ENCODE results near the gene RNF38.
"Not testable (repeated sequence)": the region's sequence is repeated elsewhere in the genome, so short reads cannot be mapped to it uniquely, and the experiment has no call there.

RNF38 gene

DNA sequence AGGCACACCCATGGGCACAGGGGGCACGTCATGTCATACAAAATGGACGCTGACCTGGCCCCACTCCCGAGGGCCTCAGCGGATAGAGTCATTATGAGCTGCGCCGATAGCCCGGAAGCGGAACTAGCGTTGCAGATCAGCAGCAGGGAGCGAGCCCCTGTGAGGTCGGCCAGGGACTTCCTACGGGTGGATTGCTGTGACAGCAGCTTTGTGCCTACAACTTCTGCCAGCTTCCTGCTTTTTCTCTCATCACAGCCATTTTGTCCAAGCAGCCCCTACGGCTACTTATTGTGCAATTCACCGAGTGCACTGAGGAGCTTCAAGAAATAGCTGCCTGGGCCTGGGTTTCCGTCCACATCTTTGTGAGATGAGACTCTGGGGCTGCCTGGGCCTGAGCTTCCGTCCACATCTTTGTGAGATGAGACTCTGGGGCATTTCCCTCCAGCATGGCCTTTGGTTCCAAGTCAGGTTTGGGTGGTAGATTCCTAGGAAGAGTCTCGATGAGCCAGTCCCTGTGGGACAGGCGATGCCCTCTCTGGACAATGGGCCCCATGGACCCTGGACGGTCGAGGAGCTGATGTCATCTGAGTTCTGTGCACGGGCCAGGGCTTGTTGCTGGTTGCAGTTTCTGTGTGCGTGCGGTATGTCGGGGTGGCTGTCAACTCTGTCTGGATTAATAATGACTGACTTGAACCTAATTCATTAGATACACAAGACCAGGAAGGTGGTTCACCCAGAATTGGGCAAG is 74.8 kb downstream of the RNF38 start:
- no peak for DNase-seq

DNA sequence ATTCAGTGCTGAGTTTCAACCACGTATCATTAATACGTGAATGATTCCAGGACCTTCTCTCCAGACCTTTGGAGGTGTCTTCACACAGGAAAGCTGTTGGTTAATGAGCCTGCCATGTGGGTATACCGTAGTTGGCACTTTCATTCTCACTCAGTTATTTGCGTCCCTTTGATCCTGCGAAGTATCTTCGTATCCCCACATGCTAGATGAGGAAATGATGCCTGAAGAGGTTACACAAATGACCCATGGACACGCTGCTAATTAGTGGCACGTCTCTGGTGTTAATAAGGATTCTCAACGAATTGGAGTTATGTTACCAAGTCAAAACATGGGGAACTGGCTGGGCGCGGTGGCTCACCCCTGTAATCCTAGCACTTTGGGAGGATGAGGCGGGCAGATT is 76.1 kb downstream of the RNF38 start:
- no peak for DNase-seq

DNA sequence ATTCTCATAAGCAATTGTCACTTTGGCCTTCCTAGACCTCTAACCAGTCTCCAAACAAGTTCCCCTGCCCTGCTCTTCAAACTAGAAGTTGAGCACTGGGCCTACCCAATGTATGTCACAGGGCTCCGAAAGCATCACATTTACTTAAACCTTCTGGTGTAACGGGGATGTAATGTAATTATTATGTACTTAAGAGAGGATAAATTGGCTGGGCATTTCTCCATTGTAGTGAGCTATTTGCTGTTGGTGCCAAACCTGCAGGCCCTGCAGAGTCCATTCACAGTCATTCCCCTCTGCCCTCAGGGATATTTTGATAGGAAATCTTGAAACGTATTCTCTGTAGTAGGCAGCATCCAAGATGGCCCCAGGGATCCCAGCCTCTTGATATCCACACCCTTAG is 77.6 kb downstream of the RNF38 start:
- DNase-seq: no peak

DNA sequence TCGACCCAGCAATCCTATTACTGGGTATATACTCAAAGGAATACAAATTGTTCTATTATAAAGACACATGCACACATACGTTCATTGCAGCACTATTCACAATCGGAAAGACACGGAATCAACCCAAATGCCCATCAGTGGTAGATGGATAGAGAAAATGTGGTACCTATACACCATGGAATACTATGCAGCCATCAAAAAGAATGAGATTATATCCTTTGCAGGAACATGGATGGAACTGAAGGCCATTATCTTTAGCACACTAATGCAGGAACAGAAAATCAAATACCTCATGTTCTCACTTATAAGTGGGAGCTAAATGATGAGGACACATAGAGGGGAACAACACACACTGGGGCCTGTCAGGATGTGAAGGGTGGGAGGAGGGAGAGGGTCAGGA is 78.2 kb downstream of the RNF38 start:
- not testable (repeated sequence) for DNase-seq

DNA sequence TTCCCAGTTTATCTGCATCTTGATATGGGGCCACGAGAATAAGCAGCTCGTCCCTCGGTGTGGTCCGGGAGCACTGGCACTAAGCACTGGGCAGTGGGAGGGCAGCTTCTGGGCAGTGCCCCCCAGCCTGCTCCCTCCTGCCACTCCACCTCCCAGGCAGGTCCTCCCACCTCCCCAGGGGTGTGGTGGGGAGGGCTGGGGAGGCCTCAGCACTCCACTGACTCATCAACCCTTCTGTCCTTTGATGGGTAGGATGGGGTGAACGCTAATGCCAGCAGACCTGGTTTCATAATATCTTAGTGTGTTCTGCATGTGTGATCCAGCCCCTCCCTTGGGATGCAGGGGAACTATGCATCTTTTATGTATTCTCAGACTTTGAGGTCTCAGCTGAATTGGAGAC is 79.6 kb downstream of the RNF38 start:
- no peak for DNase-seq

DNA sequence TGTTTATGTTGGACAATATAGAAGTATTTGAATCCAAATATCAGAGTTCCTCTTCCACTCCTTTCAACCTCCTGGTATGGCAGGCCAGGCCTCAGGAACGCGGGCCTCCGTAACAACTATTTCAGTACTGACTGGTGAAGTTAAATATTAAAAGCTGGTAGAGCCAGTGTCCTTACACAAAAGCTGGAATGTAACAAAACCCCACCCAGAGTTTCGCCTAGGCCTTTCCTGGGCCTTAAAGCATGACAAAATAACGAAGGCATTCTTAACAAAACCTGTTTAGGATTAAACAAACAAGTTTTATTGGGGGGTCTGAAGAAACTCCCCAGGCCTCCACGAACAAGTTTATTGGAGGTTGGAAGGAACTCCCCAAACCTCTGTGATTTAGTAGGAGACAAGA is 80.3 kb downstream of the RNF38 start:
- DNase-seq: no peak

DNA sequence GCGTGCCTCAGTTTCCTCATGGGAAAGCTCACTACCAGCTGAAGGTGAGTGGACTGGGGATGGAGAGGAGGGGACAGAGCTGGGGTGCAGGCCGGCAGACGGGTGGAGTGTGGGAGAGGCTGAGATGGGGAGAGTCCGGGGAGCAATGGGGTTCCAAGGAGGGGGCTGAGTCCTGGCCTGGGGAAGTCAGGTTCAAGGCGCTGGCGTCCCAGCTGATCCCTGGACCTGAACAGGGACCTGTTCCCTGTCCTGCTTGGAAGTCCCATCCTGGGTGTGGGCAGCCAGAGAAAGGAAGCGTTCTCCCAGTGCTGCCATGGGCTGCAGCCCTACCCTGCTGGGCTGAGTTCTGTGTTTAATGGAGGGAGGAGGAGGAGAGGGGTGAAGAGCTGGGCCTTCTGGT is 80.9 kb downstream of the RNF38 start:
- DNase-seq: no peak

DNA sequence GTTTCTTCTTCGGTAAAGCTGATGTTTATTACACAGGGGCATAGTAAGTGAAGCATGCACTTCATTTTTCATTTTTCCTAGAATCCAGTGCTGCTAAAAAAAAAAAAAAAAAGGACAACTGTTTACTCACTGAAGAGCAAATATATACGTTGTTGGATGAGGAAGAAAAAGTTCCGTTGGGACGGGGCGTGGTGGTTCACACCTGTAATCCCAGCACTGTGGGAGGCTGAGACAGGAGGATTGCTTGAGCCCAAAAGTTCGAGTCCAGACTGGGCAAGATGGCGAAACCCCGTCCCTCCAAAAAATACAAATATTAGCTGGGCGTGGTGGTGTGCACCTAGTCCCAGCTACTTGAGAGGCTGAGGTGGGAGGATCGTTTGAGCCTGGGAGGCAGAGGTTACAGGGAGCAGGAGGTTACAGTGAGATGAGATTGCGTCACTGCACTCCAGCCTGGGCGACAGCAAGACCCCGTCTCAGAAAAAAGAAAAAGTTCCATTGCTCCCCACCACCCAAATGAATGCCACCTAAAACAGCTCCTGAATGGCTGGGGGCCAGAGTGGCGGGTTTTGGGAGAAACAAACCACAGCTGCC is 81.8 kb downstream of the RNF38 start:
- DNase-seq: no peak

DNA sequence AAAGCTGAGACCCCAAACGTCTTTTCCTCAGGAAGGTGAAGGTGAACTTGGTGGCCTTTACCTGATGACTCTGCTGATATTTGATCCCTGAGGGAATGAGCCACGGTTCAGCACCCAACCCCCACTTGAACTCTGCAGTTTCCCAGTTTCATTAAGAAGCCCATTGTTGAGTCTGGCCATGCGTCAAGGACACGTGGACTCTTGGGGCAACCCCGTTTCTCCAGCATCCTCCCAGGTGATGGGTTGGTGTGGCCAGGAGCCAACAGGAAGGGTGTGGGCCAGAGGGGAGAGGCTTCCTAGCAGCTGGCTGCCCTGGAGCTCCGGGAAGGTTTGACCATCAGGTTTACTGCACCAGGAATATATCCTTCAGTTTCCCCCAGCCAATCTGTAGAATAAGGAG is 82.3 kb downstream of the RNF38 start:
- no peak for DNase-seq

DNA sequence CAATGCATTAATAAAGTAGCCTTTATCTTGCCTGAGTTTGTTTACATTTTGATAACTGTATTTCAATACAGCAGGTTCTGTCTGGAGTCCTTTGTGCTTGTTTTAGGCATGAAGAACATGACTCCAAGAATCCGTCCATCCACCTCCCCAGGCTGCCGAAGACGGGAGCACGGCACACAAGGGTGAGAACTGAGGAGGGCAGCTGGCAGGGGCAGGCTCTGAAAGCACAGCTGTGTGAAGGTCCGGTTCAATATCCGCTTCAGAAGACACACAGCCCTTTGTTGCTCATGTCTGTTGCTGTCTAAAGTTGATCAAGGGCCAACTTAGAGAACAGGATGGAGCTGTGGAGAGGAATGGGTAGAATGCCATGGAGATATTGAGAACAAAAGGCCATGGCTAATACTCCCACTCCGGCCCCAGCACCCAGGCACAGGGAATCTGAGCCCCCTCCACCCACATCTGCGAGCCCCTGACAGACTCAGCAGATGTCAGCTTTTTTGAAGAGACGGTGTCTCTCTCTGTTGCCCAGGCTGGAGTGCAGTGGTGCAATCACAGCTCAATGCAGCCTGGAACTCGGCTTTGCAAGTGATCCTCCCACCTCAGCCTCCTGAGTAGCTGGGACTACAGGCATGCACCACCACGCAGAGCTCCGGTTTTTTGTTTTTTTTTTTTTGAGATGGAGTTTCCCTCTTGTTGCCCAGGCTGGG is 83.3 kb downstream of the RNF38 start:
- no peak for DNase-seq

DNA sequence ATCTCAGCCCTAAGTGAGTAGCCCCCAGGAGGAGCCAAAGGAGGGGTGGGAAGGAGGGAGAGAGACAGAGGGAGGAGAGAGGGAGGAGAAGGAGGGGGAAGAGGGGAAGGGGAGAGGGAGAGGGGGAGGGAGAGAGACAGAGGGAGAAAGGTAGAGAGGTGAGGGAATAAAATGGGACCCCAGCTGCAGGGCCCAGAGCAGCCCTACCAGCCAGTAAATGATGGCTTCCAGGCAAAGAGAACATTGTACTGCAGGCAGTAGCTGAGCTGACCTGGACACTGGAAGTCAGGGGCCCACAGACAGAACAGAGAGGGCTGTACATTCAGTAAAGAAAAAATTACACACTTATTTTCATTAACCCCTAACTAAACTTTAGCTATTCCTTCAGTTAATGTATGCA is 84.0 kb downstream of the RNF38 start:
- DNase-seq: no peak

DNA sequence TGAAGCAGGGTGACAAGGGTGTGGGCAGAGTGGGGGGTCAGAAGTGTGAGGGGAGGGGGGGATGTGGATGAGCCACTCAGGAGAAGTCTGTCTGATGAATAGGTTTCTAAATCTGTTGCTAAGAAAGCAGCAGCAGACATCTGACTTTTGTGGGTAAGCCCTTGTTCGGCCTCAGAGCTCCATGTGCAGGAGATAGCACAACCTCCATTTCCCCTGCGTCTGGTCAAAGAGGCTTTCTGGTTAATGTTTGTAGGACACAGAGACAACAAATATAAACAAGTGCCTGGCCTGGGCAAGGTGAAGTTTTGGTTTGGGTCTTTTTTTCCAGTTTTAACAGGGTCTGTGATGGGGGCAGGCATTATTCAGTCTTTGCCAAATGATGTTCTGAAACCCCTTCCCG is 84.8 kb downstream of the RNF38 start:
- no peak for DNase-seq

DNA sequence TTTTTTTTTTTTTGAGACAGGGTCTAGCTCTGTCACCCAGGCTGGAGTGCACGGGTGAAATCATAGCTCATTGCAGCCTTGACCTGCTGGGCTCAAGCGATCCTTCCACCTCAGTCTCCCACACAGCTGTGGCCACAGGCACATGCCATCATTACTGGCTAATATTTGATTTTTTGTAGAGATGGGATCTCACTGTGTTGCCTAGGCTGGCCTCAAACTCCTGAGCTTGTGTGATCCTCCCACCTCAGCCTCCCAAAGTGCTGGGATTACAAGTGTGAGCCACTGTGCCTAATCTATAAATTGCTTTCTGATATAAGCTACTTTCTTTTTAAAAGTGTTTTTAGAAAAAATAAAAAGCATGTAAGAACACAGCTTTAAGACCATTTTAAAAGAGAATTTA is 85.3 kb downstream of the RNF38 start:
- DNase-seq: no peak

DNA sequence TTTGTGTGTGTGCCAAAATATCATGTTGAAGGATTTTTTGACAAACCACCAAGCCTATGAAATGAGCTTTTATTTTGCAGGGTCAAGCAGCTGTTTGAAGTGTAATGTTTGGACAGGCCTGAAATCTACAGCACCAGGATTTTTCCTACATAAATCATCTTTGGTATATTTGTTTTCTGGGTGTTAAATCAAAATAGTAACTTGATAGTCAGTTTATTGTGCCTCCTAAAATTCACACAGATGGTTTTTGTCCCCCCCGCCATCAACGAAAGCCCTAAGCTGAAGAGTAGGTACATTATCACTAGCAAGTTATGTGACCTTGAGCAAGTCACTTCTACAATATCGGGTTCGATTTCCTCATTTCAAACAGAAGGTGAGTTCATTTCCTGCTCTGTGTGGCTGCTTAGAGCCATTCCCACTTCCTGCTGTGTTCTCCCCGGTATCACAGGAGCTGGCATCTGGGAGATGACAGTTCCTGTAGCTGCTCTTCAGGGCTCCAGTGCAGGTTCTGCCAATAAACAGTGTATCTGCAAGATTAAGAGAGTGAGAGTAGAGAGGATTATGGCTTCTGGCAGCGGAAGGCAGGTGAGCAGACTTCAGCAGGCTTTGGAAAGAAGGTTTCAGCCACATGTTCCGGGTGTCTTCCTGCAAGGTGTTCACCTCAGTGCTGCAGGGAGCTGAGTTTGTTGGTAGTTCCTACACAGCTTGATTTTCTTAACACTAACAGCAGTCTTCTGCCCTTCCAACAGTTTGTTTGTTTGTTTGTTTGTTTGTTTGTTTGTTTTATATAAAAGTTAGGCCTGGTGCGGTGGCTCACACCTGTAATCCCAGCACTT is 93.4 kb downstream of the RNF38 start:
- DNase-seq: no peak

DNA sequence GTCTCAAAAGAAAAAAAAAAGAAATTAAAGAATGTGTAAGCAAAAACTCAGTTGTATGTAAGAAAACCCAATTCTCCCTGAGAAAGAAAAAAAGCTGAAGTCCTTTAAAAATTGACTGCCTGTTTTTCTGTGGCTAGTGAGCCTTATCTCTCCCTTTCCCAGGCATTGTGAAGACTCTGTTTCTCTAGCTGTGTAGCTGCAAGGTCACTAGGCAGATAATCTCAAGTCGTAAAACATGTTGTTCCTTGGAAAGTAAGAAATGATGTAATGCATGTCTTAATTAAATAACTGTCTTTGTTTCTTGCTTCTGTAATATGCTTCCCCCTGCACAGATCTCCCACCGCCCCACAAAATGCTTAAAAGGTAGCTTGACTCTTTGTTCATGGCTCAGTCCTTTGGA is 95.7 kb downstream of the RNF38 start:
- DNase-seq: not testable (repeated sequence)

DNA sequence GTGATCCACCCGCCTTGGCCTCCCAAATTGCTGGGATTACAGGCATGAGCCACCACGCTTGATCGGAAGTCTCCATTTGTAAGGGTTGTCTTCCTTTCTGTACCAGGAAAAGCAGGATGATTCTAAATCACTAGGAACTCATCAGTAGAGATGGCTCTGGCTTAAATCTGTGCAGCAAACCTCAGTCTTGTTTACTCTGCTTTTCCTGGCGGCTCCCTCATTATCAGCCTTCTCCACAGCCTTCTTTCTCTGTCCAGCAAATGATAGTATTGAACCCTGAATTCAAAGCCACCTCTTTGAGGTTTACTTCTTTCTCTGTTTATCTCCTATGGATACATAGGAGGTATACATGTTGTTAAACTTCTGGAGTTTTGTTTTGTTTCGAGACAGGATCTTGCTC is 98.8 kb downstream of the RNF38 start:
- DNase-seq: no peak

DNA sequence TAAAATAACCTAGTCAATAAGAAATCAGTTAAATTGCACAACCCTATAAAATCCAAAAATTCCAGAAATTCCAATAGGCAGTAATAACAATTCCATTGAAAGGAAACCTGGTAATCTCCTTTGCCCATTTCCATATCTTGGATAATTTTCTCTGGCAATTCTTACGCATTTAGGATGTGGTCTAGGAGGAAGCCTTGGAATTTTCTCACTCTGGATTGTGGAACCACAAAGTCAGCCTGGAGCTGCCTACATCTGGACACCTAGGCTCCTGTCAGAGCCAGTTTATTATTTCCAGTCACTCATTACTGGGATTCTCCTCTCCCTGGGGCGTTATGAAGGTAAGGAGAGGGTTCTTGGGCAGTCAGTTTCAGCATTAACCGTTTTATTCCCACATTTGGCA is 101.5 kb downstream of the RNF38 start:
- no peak for DNase-seq

DNA sequence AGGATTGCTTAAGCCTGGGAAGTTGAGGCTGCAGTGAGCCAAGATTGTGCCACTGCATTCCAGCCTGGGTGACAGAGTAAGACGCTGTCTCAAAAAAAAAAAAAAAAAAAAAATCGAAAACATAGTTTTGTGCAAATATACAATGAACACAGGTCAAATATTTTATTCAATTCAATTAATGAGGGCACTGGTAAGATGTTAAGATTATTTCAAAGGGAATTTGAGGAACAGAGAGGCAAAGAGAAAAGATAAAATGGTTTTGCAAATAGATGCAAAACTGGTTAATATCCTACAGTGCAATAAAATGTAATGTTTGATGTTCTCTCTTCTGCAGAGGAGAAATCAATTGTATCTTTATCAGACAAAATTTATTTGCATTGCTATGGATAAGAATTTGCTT is 102.3 kb downstream of the RNF38 start:
- no peak for DNase-seq

DNA sequence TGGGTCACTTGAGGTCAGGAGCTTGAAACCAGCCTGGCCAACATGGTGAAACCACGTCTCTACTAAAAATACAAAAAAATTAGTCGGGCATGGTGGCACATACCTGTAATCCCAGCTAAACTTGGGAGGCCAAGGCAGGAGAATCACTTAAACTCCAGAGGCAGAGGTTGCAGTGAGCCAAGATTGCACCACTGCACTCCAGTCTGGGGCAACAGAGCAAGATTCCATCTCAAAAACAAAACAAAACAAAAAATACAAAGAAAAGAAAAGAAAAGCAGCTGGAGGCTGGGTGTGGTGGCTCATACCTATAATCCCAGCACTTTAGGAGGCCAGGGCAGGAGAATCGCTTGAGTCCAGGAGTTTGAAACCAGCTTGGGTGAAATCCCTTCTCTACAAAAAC is 105.1 kb downstream of the RNF38 start:
- not testable (repeated sequence) for DNase-seq

DNA sequence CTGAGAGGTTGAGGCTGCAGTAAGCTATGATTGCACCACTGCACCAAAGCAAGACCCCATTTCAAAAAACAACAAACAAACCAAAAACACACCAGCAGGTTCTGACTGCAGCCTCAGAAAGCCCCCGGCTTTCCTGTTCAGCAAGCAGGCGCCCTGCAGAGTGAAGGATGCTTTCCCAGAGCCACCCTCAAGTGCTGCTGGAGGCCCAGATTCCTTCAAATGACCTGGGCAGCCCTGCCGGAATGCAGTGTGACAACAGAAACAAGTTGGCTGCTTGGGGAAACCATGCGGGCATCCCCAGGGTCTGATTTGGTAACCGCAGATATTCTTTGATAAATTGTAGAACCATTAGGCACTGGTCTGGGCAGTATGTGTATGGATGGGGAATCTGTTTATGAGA is 106.2 kb downstream of the RNF38 start:
- DNase-seq: no peak

DNA sequence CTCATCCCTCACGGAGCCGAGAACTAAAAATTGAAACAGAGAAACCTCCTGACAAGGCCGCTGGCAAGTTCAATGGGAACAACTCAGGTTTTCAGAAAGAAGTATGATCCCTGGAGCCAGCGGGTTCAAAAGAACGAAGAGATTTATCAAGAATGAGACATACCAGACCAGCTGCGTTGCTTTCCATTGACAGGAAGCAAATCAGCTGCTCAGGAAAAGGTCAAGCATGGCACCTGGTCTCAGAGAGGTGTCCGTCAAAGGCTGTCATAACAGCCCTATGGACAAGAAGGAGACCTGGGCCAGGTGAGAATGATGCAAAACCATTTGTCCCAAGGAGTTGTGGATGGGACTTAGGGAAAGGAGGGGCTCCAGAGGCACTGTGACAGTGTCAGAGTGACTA is 106.9 kb downstream of the RNF38 start:
- no peak for DNase-seq

DNA sequence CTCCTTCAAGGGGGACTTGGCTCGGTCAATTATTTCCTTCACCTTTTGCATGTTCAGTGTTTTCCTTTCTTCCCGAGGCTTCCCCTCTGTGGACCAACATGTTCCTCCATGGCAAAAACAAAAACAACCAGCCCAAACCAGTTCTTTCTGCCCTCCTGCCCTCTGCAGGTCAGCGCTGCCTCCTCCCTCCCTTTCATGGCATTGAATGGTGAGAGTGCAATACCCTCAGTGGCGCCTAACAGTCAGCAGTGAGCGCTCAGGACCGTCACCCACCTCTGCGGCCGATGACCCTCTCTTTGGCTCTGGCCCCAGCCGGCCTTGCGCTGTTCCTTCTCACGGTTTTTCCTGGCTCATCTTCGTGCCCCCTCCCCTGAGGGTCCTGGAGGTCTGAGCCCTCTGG is 107.4 kb downstream of the RNF38 start:
- no peak for DNase-seq

DNA sequence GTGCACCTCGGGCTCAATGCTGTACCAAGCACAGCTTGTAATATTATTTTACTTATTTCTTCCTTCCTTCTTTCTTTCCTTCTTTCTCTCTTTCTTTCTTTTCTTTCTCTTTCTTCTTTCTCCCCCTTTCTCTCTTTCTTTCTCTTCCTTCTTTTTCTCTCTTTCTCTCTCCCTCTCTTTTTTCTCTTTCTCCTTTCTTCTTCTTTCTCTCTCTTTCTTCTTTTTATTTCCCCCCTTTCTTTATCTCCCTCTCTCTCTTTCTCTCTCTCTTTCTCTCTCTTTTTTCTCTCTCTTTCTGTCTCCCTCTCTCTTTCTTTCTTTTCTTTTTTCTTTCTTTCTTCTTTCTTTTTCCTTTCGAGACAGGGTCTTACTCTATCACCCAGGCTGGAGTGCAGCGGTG is 109.1 kb downstream of the RNF38 start:
- no peak for DNase-seq

Data from NCI-H2081 treated with DMSO at 0.1 percent for 48 hours (cell line).